Fibroblast of pulmonary artery (primary cell): ENCODE results near the gene ZNF436.
A peak's percentile ranks its signal among the peaks of the same experiment; 100 is the strongest.
"Not testable (repeated sequence)": the region's sequence is repeated elsewhere in the genome, so short reads cannot be mapped to it uniquely, and the experiment has no call there.

Experiments
- DNase-seq: peaks from one replicate; pipeline ENCODE4 v3.0.0-alpha.2; 2010; ENCODE audit warnings: low read depth
- H3K4me3 ChIP-seq: replicated peaks from 2 replicates; pipeline ENCODE4 v1.5.1; 2011; ENCODE audit warnings: low read depth, mild to moderate bottlenecking, control low read depth, low read length, moderate library complexity
- TF ChIP-seq, protein P1 (sequence below): IDR thresholded peaks from 2 replicates; pipeline ENCODE4 v1.5.1; 2011; ENCODE audit warnings: mild to moderate bottlenecking, control low read depth, low read length, inconsistent platforms; ENCODE audit errors: missing control alignments

The ZNF436 gene

DNA sequence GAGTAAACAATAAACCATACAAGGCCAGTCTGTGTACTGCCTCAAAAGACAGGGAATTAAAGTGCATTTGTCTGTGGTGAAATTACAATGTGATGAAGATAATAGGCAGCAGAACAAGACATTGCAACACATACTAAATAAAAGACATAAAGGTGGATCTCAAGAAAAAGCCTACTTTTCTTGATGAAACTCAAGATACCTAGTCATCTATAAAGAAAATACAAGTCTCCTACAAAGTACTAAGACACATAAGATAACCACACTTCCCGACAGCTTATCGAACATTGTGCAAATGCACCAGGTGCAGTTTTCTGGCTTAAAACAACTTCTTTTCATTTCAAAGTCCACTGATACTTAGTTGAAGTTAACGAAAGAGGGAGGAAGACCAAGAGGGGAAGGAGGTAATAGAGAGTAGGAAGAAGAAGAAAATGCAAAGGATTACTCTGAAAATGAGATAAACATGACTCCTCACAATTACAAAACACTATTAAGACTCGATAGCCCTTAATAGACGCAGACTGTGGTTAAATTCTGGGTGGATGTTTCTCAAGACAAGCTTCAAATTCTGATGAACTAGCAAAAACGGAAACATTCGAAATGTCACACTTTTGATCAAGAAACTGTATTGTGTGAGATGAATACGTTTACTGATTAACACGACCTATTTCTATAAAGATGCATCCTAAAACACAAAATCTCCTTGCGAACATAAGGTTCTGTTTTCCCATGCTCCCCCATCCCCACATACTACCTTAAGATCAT, 27.5 kb downstream of the ZNF436 start:
- TF ChIP-seq, protein P1, sequence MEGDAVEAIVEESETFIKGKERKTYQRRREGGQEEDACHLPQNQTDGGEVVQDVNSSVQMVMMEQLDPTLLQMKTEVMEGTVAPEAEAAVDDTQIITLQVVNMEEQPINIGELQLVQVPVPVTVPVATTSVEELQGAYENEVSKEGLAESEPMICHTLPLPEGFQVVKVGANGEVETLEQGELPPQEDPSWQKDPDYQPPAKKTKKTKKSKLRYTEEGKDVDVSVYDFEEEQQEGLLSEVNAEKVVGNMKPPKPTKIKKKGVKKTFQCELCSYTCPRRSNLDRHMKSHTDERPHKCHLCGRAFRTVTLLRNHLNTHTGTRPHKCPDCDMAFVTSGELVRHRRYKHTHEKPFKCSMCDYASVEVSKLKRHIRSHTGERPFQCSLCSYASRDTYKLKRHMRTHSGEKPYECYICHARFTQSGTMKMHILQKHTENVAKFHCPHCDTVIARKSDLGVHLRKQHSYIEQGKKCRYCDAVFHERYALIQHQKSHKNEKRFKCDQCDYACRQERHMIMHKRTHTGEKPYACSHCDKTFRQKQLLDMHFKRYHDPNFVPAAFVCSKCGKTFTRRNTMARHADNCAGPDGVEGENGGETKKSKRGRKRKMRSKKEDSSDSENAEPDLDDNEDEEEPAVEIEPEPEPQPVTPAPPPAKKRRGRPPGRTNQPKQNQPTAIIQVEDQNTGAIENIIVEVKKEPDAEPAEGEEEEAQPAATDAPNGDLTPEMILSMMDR: no peak
- peak; percentile 50 for DNase-seq
- peak overlapping the region; percentile 86 for H3K4me3 ChIP-seq

DNA sequence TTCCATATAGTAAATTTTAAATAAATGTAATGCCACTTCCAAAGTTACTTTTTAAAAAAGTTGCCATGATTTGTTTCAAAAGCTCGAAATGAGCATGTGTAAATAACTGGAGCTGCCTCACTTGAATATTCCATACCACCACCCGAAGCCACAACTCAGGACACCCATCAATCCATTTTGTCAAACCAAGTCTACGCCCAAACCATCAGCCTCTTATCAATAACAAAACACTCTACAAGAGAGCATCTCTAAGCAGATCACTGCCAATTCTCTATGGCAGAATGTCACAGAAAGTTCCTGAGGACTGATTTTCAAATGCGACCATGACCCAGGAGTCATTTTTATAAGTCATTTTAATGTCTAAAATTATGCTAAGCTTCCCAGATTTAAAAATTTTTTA, 30.0 kb downstream of the ZNF436 start:
- H3K4me3 ChIP-seq: no peak overlapping the region
- no peak for DNase-seq
- TF ChIP-seq, protein P1: no peak

DNA sequence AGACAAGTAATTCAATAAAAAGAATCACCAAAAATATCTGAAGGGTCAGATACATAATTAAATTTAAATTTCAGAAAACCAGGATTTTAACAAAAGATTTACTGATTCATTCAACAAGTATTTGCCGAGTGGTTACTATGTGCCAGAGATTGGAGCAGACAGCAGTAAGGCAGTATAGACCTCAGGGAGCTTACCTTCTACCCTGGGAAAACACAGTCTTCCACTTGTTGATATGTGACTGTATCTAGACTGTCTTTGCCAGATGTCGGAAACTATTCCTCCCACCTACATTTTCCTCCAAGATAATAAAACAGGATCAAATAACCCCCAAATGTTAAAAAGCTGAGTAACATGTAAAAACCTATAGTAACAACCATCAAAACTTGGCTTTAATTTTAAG, 31.8 kb downstream of the ZNF436 start:
- no peak overlapping the region for H3K4me3 ChIP-seq
- peak; percentile 32 for DNase-seq
- TF ChIP-seq, protein P1: no peak

DNA sequence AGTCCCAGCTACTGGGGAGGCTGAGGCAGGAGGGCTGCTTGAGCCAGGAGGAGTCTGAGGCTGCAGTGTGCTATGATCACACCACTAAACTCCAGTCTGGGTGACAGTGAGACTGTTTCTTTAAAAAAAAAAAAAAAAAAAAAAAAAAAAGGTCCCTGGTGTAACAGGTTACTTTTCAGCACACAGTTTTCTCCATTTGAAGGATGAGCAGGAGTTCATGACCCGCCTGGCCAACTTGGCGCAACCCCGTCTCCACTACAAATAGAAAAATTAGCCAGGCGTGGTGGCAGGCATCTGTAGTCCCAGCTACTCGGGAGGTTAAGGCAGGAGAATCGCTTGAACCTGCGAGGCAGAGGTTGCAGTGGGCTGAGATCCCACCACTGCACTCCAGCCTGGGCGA, 37.9 kb downstream of the ZNF436 start:
- TF ChIP-seq, protein P1: no peak
- H3K4me3 ChIP-seq: no peak overlapping the region
- DNase-seq: no peak

DNA sequence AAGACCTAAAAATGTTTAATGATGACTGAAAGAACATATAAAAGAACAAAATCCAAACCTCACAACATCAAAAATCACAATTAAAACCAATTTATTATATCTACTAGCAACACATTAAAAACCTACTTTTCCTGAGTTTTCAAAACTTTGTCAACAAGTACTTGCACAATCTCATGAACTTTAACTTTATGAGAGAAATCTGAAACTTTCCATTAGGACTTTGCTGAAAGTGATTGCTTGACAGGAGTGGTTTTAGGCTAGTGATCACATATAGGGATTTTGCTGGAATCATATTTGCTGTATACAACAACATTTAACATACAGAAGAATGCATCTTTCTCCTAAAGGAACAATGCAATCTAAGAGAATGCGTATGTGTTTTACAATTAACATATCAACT, 38.8 kb downstream of the ZNF436 start:
- no peak for DNase-seq

DNA sequence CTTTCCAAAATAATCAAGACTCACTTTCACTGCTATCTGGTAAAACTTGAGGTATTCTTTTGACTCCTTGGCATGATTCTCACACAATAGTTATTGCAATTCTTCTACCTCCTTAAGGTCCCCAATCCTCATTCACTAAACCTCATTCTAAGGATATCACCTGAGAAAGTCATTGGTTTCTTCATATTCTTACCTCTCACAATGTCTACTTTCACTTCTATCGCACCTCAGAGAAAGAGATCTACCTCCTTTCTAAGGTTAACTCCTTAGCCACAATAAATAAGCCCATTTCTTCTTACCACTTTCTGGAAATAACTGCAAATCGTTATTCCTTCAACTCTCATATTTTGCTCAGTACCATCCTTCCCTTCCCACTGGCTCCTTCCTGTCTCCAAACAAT, 44.2 kb downstream of the ZNF436 start:
- no peak for DNase-seq
- TF ChIP-seq, protein P1: no peak
- H3K4me3 ChIP-seq: no peak overlapping the region

More for the DNA sequence above, 38.8 kb downstream of the ZNF436 start:
- no peak overlapping the region for H3K4me3 ChIP-seq
- TF ChIP-seq, protein P1: no peak

DNA sequence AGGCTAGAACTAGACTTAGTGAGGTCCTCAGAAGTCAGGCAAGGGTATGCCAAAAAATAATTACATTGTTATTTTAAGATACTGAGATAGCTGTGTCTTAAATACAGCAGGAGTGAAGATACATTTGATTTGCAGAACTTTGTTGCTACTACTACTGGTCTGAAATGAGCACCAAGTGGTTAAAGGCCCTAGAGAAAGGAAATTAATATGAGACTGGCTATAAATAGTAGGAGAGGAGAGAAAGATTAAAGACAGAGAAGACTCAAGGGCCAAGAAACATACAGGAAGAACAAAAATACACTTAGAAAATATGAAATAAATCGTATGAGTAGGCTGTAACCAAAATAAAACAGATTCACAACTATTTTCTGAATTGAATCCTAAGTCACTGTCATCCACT, 46.9 kb downstream of the ZNF436 start:
- TF ChIP-seq, protein P1: no peak
- no peak for DNase-seq
- H3K4me3 ChIP-seq: no peak overlapping the region

DNA sequence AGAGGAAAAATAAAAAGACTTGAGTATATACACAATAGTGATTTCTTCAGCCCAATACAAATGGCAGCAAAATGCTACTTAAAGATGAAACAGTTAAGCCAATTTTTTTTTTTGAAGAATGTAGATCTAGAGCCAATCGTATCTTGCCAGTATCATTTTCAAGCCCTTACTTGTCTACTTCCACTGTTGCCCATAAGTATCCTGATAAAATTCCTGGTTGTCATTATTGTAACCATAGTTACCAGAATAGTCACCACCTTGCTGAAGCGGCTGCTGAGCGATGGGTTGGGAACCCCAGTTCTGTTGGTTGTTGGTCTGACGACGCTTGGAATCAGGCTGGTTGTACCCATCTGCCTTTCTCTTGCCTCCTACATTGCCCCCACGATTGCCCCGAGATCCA, 59.4 kb downstream of the ZNF436 start:
- H3K4me3 ChIP-seq, DNase-seq: not testable (repeated sequence)
